Measurements from ENCODE around the gene WDR5. TPM values are rescaled to one million over a fixed set of nuclear protein-coding genes. Genes with fewer than 3 reads are reported as not detected.

WDR5 gene
- total and polyA plus RNA-seq, 9 of the 15 experiments (the other 6 are each of a cell fraction or from before 2014, with no cell fraction given) = 3.0 to 56.8 (median 38.6) TPM

- H3K9ac ChIP-seq (ENCODE audit: insufficient read depth in 1 of 2, low read depth in 2 of 2, low read length in 2 of 2) = no peak overlapping the region
- H3K4me1 ChIP-seq (replicated peaks in 1 of 2; ENCODE audit: control insufficient read depth in 2 of 2, insufficient read depth in 2 of 2, low read length in 2 of 2) = peaks cover 3 to 27% of the 10 kb centered on the region in 2 experiments; a peak in 2 of 5 replicates
- BruUV-seq (replicated peaks) = no TSS peak
- intact Hi-C loops (cut with micrococcal nuclease) (loop anchor here (10.0 kb wide), 1 partner anchor 1153 kb away; no protein-coding TSS in a partner anchor), in situ Hi-C loops (cut with MboI) (loop anchor here (5.0 kb wide), 1 partner anchor 280 kb away; no protein-coding TSS in a partner anchor)
- TF ChIP-seq BDP1 (IDR thresholded peaks at IDR 0.05; ENCODE audit: insufficient read depth, insufficient read length) (no peak), MYBL2 (IDR thresholded peaks at IDR 0.05; ENCODE audit: low read depth) (no peak), MYBL2 (CRISPR knock-in tag; IDR thresholded peaks at IDR 0.05; ENCODE audit: borderline replicate concordance) (no peak), CHAMP1 (IDR thresholded peaks at IDR 0.05) (no peak), FIP1L1 (IDR thresholded peaks at IDR 0.05; ENCODE audit: low read depth, low read length, poor library complexity, severe bottlenecking) (no peak), ZNF57 (CRISPR knock-in tag; IDR thresholded peaks at IDR 0.05) (no peak), PHB2 (IDR thresholded peaks at IDR 0.05; ENCODE audit: low read depth) (no peak), HMG20B (CRISPR knock-in tag; IDR thresholded peaks at IDR 0.05) (no peak), ZNF280A (IDR thresholded peaks at IDR 0.05; ENCODE audit: low read depth, partially characterized antibody) (no peak), ATF3 (IDR thresholded peaks at IDR 0.05) (no peak), ATF3 (CRISPR knock-in tag; conservative IDR thresholded peaks at IDR 0.05) (no peak), ELF4 (CRISPR knock-in tag; IDR thresholded peaks at IDR 0.05) (no peak), JUND (IDR thresholded peaks at IDR 0.05; ENCODE audit: borderline replicate concordance, low read depth, low read length) (no peak), JUND (tag; IDR thresholded peaks at IDR 0.05; ENCODE audit: borderline replicate concordance, low read depth, low read length) (no peak), ID3 (CRISPR knock-in tag; IDR thresholded peaks at IDR 0.05) (no peak), ID3 (tag; IDR thresholded peaks at IDR 0.05) (no peak)
- ATAC-seq (no peak), FAIRE-seq (no peak), DNase-seq (ENCODE audit: extremely low read depth in 1 of 4, low spot score in 3 of 4) (no peak)
- no peak overlapping the region for H3K4me2 ChIP-seq (ENCODE audit: insufficient read depth, low read length)
- H3K79me2 ChIP-seq (ENCODE audit: control insufficient read depth, insufficient read depth, low read length) = no peaks in the 10 kb centered on the region
- no peak overlapping the region for H3K27ac ChIP-seq (ENCODE audit: extremely low read depth, low read depth, low read length)
- no peak overlapping the region for H3K4me3 ChIP-seq
- CTCF ChIA-PET (ENCODE audit: low intra/inter-chr PET ratio) = interaction anchor here (0.7 kb wide), 1 partner anchor 1734 kb away, joined by 4 read pairs; no protein-coding TSS in a partner anchor
- no peaks in the 10 kb centered on the region for H4K20me1 ChIP-seq (replicated peaks; ENCODE audit: control insufficient read depth, insufficient read depth, low read length)
- H3K36me3 ChIP-seq (ENCODE audit: control insufficient read depth, insufficient read depth, low read length) = no peaks in the 10 kb centered on the region
- 22% methylated on average over 4 of the region's 4 CpGs for whole genome bisulfite sequencing (ENCODE audit: insufficient coverage, low coverage, missing lambda C conversion rate)
- no peaks in the 10 kb centered on the region; the same call in none of the 2 replicates for H3K9me3 ChIP-seq (replicated peaks; ENCODE audit: control insufficient read depth, insufficient read depth, low read depth, low read length)
- peaks cover under 1 to 7% of the 10 kb centered on the region in 2 experiments; a peak in 1 of 5 replicates for H3K27me3 ChIP-seq (ENCODE audit: control insufficient read depth in 2 of 2, insufficient read depth in 2 of 2, low read length in 2 of 2)
- no peak overlapping the region for H2AFZ ChIP-seq (ENCODE audit: low read depth, low read length)
- no peaks in the 10 kb centered on the region for H3K9me1 ChIP-seq (ENCODE audit: control insufficient read depth, insufficient read depth, low read length)
- POLR2A ChIA-PET = no interaction called here
Observed at GRCh38 chr9:134167530-134167931, 31.6 kb downstream of the WDR5 start.

Measured in K562 (cell line).